NCI-H82 (cell line): Measurements from ENCODE around the gene SPON1.
"Not testable (repeated sequence)": the region's sequence is repeated elsewhere in the genome, so short reads cannot be mapped to it uniquely, and the experiment has no call there.

Source experiments
- DNase-seq: peaks from one replicate; lab custom pipeline; 2025; lab: John Stamatoyannopoulos, UW

Gene SPON1

GRCh38 chr11:14244926-14245325 lies 282.4 kb downstream of the SPON1 start:
- no peak for DNase-seq

DNA sequence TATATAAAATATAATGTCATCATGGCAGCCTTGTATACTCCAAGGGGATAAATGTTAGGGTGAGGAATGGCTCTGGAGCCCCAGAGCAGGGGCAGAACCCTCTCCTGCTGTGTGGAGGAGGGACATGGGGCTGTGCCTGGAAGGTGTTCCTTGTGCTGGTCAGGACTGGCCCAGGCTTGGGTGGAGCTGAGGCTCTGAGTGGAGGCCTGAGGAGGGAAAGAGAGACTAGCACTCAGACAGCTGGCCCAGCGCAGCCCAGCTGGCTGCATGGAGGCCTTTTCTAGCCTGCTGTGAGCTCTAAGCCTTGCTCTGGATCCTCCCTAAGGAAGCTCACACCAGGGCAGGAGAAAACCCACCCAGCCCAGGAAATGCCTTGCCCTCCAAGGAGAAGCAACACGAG lies 282.9 kb downstream of the SPON1 start:
- DNase-seq = no peak

DNA sequence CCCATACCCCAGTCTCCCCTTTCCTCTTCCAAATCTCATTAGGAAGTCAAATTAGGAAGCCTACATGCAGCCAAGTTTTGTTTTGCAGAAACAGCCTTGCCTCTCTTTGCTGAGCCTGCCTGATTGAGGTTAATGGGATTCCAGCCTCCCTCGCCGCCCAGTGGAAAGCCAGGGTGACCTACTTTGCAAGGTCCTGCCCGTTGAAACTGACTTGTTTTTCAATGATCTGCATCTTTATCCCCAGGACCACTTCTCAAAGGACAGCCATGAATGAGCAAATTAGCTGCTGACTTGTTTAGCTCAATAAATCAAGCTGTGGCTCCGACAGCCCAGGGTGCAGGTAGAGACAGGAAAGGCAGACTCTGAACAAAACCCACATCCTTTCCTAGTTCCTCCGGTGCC lies 286.1 kb downstream of the SPON1 start:
- DNase-seq = peak; percentile 76

- DNase-seq = peak; percentile 78
Measured at GRCh38 chr11:14249121-14249963, 286.8 kb downstream of the SPON1 start.

GRCh38 chr11:14251754-14252153 lies 289.2 kb downstream of the SPON1 start:
- DNase-seq = no peak

DNA sequence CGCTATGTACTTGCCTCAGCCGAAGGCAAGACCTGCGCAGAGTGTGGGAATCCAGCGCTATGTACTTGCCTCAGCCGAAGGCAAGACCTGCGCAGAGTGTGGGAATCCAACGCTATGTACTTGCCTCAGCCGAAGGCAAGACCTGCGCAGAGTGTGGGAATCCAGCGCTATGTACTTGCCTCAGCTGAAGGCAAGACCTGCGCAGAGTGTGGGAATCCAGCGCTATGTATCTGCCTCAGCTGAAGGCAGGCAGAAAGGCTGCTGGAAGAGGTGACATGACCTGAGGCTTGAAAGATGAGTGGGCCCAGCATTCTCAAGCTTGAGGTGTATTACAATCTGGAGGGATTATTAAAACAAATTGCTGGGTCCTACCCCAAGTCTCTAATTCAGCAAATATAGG lies 290.0 kb downstream of the SPON1 start:
- DNase-seq = not testable (repeated sequence)

- no peak for DNase-seq
Measured at GRCh38 chr11:14253421-14253820, 290.9 kb downstream of the SPON1 start.

GRCh38 chr11:14253840-14254239 lies 291.3 kb downstream of the SPON1 start:
- no peak for DNase-seq

DNA sequence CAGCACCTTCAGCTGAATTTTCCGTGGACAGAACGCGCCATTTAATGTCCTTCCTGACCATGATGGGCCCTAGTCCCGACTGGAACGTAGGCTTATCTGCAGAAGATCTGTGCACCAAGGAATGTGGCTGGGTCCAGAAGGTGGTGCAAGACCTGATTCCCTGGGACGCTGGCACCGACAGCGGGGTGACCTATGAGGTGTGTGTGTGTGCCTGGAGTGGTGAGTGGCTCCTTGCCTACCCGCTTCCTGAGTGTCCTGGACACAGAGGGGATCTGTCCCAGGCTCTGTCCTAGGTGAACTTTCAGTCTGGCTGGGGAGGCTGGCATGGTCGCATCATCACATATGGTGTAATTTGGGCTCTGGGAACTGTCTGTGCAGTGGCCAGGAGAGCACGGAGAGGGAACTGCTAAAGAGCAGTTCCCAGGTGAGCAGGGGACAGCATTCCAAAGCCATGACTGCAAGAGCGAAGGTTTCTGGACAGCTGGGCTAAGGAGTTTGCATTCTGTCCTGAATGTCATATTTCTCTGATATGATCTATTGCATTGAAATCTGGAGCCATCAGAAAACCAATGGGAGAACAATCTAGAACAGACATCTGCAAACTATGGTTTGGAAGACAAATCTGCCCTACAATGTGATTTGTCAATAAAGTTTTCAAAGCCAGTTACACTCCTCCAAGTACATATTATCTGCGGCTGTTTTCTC lies 292.2 kb downstream of the SPON1 start:
- no peak for DNase-seq

DNA sequence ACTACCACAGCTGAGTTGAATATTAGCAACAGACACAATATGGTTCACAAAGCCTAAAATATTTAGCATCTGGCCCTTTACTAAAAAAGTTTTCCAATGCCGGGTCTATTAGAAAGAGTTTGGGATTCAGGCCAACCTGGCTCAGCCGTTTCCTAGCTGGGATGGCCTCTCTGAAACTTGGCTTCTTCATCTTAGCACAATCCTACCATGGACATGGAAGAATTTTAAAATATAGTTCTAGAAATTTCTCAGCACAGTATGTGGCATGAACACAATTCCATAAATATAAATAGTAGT lies 292.7 kb downstream of the SPON1 start:
- no peak for DNase-seq

DNA sequence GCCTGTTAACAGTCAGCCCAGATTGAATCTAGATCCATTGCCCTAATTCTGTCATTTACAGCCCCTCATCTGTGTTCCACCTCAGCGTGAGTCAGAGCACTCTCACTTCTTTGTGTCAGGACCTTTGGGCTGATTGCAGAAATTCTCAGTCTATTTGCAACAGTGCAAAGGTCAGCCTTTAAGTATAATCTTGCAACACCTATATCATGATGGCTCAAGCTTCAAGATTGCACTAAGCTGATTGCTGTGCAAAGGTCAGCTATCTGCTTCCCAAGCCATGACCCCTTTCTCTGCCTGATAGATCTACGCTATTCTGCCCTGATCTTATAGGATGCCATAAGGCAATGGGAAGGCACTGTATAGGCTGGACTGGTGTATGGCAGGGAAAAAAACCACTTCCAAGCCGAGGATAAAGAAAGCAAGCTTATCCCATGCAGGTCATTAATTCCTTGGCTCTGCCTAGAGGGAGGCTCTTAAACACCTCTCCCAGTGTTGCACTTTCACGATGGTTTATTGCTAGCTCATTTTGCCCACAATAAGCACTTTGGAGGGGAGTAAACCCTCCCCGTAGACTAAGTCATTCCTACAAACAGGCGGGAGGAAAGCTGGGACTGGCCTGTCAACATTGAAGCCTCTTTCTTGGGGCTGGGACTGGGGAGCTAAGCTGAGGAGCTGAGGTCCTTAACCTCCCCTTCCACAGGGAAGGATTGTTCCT lies 295.9 kb downstream of the SPON1 start:
- DNase-seq = peak; percentile 4

DNA sequence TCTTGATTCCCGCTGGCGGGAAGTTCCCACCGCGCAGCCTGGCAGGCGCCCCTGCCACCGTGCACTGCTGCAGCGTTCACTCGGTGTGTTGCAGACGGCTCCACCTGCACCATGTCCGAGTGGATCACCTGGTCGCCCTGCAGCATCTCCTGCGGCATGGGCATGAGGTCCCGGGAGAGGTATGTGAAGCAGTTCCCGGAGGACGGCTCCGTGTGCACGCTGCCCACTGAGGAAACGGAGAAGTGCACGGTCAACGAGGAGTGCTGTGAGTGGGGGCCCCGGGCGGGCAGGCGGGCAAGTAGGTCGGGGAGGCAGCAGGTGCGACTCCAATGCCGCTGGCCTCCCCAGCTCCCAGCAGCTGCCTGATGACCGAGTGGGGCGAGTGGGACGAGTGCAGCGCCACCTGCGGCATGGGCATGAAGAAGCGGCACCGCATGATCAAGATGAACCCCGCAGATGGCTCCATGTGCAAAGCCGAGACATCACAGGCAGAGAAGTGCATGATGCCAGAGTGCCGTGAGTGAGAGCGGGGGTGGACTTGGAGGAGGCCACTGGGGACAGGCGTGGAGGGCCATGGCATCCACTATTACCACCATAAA lies 296.8 kb downstream of the SPON1 start:
- no peak for DNase-seq

- DNase-seq = no peak
Measured at GRCh38 chr11:14259878-14260277, 297.4 kb downstream of the SPON1 start.

DNA sequence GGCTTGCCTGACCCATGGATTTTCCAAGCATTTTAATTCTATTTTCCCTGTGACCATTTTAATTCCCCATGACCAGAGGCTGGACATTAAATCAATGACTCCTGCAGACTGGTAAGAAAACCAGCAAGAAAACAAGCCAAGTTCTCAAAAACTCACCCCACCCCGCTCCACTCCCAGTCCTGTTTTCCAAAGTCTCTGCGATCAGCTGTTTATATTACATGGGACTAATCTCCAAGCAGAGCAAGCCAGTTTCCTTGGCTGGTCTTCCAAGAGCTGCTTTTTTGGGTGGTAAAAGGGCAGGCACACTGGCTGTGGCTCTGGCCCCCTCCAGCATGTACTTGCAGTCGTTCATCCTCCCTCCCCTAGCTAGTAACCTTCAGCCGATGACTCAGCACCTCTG lies 298.5 kb downstream of the SPON1 start:
- no peak for DNase-seq

- DNase-seq = no peak
Measured at GRCh38 chr11:14262271-14262846, 299.8 kb downstream of the SPON1 start.

DNA sequence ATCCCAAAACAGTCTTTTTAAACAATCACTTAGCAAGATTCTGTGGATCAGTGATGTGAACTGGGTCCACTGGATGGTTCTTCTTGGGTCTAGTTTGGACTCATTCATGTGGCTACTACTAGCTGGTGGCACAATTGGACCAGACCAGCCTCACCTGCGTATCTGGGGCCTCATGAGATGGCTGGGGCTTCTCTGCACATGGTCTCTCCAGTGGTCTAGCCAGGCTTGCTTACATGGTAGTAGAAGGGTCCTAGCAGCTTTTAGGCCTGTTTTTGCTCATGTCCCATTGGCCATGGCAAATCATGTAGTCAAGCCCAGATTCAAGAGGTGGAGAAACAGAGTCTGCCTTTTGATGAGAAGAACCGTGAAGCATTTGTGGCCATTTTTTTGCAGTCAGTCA lies 302.4 kb downstream of the SPON1 start:
- DNase-seq = no peak

GRCh38 chr11:14266622-14267021 lies 304.1 kb downstream of the SPON1 start:
- no peak for DNase-seq

DNA sequence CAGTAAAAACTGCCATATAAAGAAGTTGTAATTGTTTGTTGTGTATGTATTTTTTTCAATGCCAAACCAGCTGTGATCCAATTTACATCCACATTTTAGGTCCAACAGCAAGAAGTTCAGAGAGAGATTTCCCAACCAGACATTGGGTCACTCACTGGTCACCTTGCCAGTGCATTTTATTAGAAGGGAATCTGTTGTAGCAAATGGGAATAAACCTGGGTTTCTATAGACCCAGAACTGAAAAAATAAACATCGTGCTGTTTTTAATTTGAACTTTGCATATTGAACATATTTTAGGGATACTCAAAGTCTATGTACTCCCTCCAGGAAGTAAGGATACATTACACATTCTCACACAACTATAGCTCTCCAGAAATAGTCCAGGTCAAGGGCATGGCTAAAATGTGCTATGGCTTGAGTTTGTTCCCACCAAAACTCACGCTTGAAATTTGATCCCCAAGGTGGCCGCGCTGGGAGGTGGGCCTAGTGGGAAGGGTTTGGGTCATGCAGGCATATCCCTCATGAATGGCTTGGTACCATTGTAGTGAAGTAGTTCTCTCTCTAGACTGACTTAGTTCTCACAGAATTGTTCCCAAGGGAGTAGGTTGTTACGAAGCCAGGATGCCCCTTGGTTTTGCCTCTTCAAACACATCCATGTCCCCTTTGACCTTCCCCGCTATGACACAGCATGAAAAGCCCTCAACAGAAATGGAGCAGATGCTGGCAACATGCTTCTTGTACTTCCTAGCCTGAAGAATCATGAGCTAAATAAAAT lies 305.5 kb downstream of the SPON1 start:
- no peak for DNase-seq

- DNase-seq = no peak
Measured at GRCh38 chr11:14269692-14270573, 307.4 kb downstream of the SPON1 start.
